Measurements from ENCODE around the gene RPL19.

The RPL19 gene

GRCh38 chr17:39196808-39197291 lies 3.2 kb upstream of the RPL19 start:
- no peaks in the 10 kb centered on the region for H3K9me3 ChIP-seq (ENCODE audit: control insufficient read depth in 1 of 2, low read length in 2 of 2)
- H3K36me3 ChIP-seq (ENCODE audit: control insufficient read depth in 1 of 2, insufficient read depth in 2 of 2, low read length in 2 of 2): peaks cover 2 to 16% of the 10 kb centered on the region in 2 donors
- H3K9ac ChIP-seq (ENCODE audit: low read depth in 1 of 2, low read length in 2 of 2): peak overlapping the region in 1 of 2 donors; percentile 43
- H3K27ac ChIP-seq (ENCODE audit: low read depth, low read length): no peak overlapping the region
- no peaks in the 10 kb centered on the region for H3K27me3 ChIP-seq (ENCODE audit: control insufficient read depth in 1 of 2, insufficient read depth in 2 of 2, low read length in 2 of 2)
- peaks cover 18 to 31% of the 10 kb centered on the region in 2 donors for H3K4me1 ChIP-seq (ENCODE audit: control insufficient read depth in 1 of 2, insufficient read depth in 2 of 2, low read length in 2 of 2)
- peak overlapping the region; percentile 65 to 71 for H3K4me3 ChIP-seq (ENCODE audit: low read depth in 1 of 2, low read length in 2 of 2)

- Histone ChIP-seq H3K9me3 (ENCODE audit: control insufficient read depth in 1 of 2, low read length in 2 of 2) (no peaks in the 10 kb centered on the region), H3K9ac (ENCODE audit: low read depth in 1 of 2, low read length in 2 of 2) (peak within 1 kb of the TSS; percentile 43 to 66), H3K4me3 (ENCODE audit: low read depth in 1 of 2, low read length in 2 of 2) (peak within 1 kb of the TSS; percentile 65 to 71), H3K36me3 (ENCODE audit: control insufficient read depth in 1 of 2, insufficient read depth in 2 of 2, low read length in 2 of 2) (peaks cover 9 to 18% of the 10 kb centered on the region in 2 donors), H3K4me1 (ENCODE audit: control insufficient read depth in 1 of 2, insufficient read depth in 2 of 2, low read length in 2 of 2) (peaks cover 18 to 36% of the 10 kb centered on the region in 2 donors), H3K27ac (ENCODE audit: low read depth, low read length) (no peak within 1 kb of the TSS), H3K27me3 (ENCODE audit: control insufficient read depth in 1 of 2, insufficient read depth in 2 of 2, low read length in 2 of 2) (no peaks in the 10 kb centered on the region)
Measured at GRCh38 chr17:39197380-39198185, 2.5 kb upstream of the RPL19 start, which contains the start of gene CACNB1. CACNB1 (minus strand) TSS chr17:39197669; CDS start chr17:39197495, 174 bp downstream.

- H3K36me3 ChIP-seq (ENCODE audit: control insufficient read depth in 1 of 2, insufficient read depth in 2 of 2, low read length in 2 of 2): peaks cover 12 to 24% of the 10 kb centered on the region in 2 donors
- no peaks in the 10 kb centered on the region for H3K27me3 ChIP-seq (ENCODE audit: control insufficient read depth in 1 of 2, insufficient read depth in 2 of 2, low read length in 2 of 2)
- peaks cover 18 to 36% of the 10 kb centered on the region in 2 donors for H3K4me1 ChIP-seq (ENCODE audit: control insufficient read depth in 1 of 2, insufficient read depth in 2 of 2, low read length in 2 of 2)
- no peaks in the 10 kb centered on the region for H3K9me3 ChIP-seq (ENCODE audit: control insufficient read depth in 1 of 2, low read length in 2 of 2)
- H3K27ac ChIP-seq (ENCODE audit: low read depth, low read length): no peak overlapping the region
- H3K9ac ChIP-seq (ENCODE audit: low read depth in 1 of 2, low read length in 2 of 2): no peak overlapping the region
- H3K4me3 ChIP-seq (ENCODE audit: low read depth in 1 of 2, low read length in 2 of 2): peak overlapping the region in 1 of 2 donors; percentile 65
Measured at GRCh38 chr17:39198186-39198566, 1.9 kb upstream of the RPL19 start.

GRCh38 chr17:39199820-39200069 lies 338 bp upstream of the RPL19 start:
- Histone ChIP-seq H3K4me3 (ENCODE audit: low read depth in 1 of 2, low read length in 2 of 2) (peak overlapping the region; percentile 81 to 92), H3K27ac (ENCODE audit: low read depth, low read length) (peak overlapping the region; percentile 87), H3K9me3 (ENCODE audit: control insufficient read depth in 1 of 2, low read length in 2 of 2) (no peaks in the 10 kb centered on the region), H3K9ac (ENCODE audit: low read depth in 1 of 2, low read length in 2 of 2) (peak overlapping the region; percentile 84 to 95), H3K27me3 (ENCODE audit: control insufficient read depth in 1 of 2, insufficient read depth in 2 of 2, low read length in 2 of 2) (no peaks in the 10 kb centered on the region), H3K4me1 (ENCODE audit: control insufficient read depth in 1 of 2, insufficient read depth in 2 of 2, low read length in 2 of 2) (peaks cover 18 to 36% of the 10 kb centered on the region in 2 donors), H3K36me3 (ENCODE audit: control insufficient read depth in 1 of 2, insufficient read depth in 2 of 2, low read length in 2 of 2) (peaks cover 22 to 35% of the 10 kb centered on the region in 2 donors)

GRCh38 chr17:39200957-39201510 lies 951 bp downstream of the RPL19 start:
- Histone ChIP-seq H3K9me3 (ENCODE audit: control insufficient read depth in 1 of 2, low read length in 2 of 2) (no peaks in the 10 kb centered on the region), H3K27me3 (ENCODE audit: control insufficient read depth in 1 of 2, insufficient read depth in 2 of 2, low read length in 2 of 2) (no peaks in the 10 kb centered on the region), H3K9ac (ENCODE audit: low read depth in 1 of 2, low read length in 2 of 2) (peak overlapping the region; percentile 84 to 95), H3K36me3 (ENCODE audit: control insufficient read depth in 1 of 2, insufficient read depth in 2 of 2, low read length in 2 of 2) (peaks cover 22 to 40% of the 10 kb centered on the region in 2 donors), H3K27ac (ENCODE audit: low read depth, low read length) (no peak overlapping the region), H3K4me3 (ENCODE audit: low read depth in 1 of 2, low read length in 2 of 2) (peak overlapping the region; percentile 81 to 92), H3K4me1 (ENCODE audit: control insufficient read depth in 1 of 2, insufficient read depth in 2 of 2, low read length in 2 of 2) (peaks cover 10 to 33% of the 10 kb centered on the region in 2 donors)

- no peak overlapping the region for H3K9ac ChIP-seq (ENCODE audit: low read depth in 1 of 2, low read length in 2 of 2)
- H3K4me3 ChIP-seq (ENCODE audit: low read depth in 1 of 2, low read length in 2 of 2): no peak overlapping the region
- peaks cover 13 to 25% of the 10 kb centered on the region in 2 donors for H3K4me1 ChIP-seq (ENCODE audit: control insufficient read depth in 1 of 2, insufficient read depth in 2 of 2, low read length in 2 of 2)
- no peaks in the 10 kb centered on the region for H3K9me3 ChIP-seq (ENCODE audit: control insufficient read depth in 1 of 2, low read length in 2 of 2)
- no peak overlapping the region for H3K27ac ChIP-seq (ENCODE audit: low read depth, low read length)
- peaks cover 22 to 40% of the 10 kb centered on the region in 2 donors for H3K36me3 ChIP-seq (ENCODE audit: control insufficient read depth in 1 of 2, insufficient read depth in 2 of 2, low read length in 2 of 2)
- no peaks in the 10 kb centered on the region for H3K27me3 ChIP-seq (ENCODE audit: control insufficient read depth in 1 of 2, insufficient read depth in 2 of 2, low read length in 2 of 2)
Measured at GRCh38 chr17:39204245-39204644, 4.2 kb downstream of the RPL19 start.

GRCh38 chr17:39205112-39205526 lies 5.0 kb downstream of the RPL19 start:
- Histone ChIP-seq H3K4me1 (ENCODE audit: control insufficient read depth in 1 of 2, insufficient read depth in 2 of 2, low read length in 2 of 2) (peaks cover 17 to 33% of the 10 kb centered on the region in 2 donors), H3K9me3 (ENCODE audit: control insufficient read depth in 1 of 2, low read length in 2 of 2) (no peaks in the 10 kb centered on the region), H3K27me3 (ENCODE audit: control insufficient read depth in 1 of 2, insufficient read depth in 2 of 2, low read length in 2 of 2) (peaks cover 4 to 6% of the 10 kb centered on the region in 2 donors), H3K4me3 (ENCODE audit: low read depth in 1 of 2, low read length in 2 of 2) (no peak overlapping the region), H3K36me3 (ENCODE audit: control insufficient read depth in 1 of 2, insufficient read depth in 2 of 2, low read length in 2 of 2) (peaks cover 22 to 40% of the 10 kb centered on the region in 2 donors), H3K27ac (ENCODE audit: low read depth, low read length) (no peak overlapping the region), H3K9ac (ENCODE audit: low read depth in 1 of 2, low read length in 2 of 2) (no peak overlapping the region)

GRCh38 chr17:39208136-39208535 lies 8.1 kb downstream of the RPL19 start:
- H3K4me3 ChIP-seq (ENCODE audit: low read depth in 1 of 2, low read length in 2 of 2): no peak overlapping the region
- no peak overlapping the region for H3K27ac ChIP-seq (ENCODE audit: low read depth, low read length)
- H3K27me3 ChIP-seq (ENCODE audit: control insufficient read depth in 1 of 2, insufficient read depth in 2 of 2, low read length in 2 of 2): peaks cover 13 to 16% of the 10 kb centered on the region in 2 donors
- peaks cover 10 to 22% of the 10 kb centered on the region in 2 donors for H3K36me3 ChIP-seq (ENCODE audit: control insufficient read depth in 1 of 2, insufficient read depth in 2 of 2, low read length in 2 of 2)
- H3K9ac ChIP-seq (ENCODE audit: low read depth in 1 of 2, low read length in 2 of 2): no peak overlapping the region
- peaks cover 16% of the 10 kb centered on the region in 2 donors for H3K4me1 ChIP-seq (ENCODE audit: control insufficient read depth in 1 of 2, insufficient read depth in 2 of 2, low read length in 2 of 2)
- no peaks in the 10 kb centered on the region for H3K9me3 ChIP-seq (ENCODE audit: control insufficient read depth in 1 of 2, low read length in 2 of 2)

GRCh38 chr17:39208893-39209292 lies 8.8 kb downstream of the RPL19 start:
- H3K36me3 ChIP-seq (ENCODE audit: control insufficient read depth in 1 of 2, insufficient read depth in 2 of 2, low read length in 2 of 2): peaks cover 6 to 14% of the 10 kb centered on the region in 2 donors
- peaks cover 13 to 16% of the 10 kb centered on the region in 2 donors for H3K27me3 ChIP-seq (ENCODE audit: control insufficient read depth in 1 of 2, insufficient read depth in 2 of 2, low read length in 2 of 2)
- peaks cover 16% of the 10 kb centered on the region in 2 donors for H3K4me1 ChIP-seq (ENCODE audit: control insufficient read depth in 1 of 2, insufficient read depth in 2 of 2, low read length in 2 of 2)
- no peak overlapping the region for H3K27ac ChIP-seq (ENCODE audit: low read depth, low read length)
- no peak overlapping the region for H3K9ac ChIP-seq (ENCODE audit: low read depth in 1 of 2, low read length in 2 of 2)
- no peak overlapping the region for H3K4me3 ChIP-seq (ENCODE audit: low read depth in 1 of 2, low read length in 2 of 2)
- H3K9me3 ChIP-seq (ENCODE audit: control insufficient read depth in 1 of 2, low read length in 2 of 2): no peaks in the 10 kb centered on the region

All from duodenal mucosa (tissue), 2 donors.